Type B pancreatic cell (in vitro differentiated cells): ENCODE results near the gene NRP1. TPM values are rescaled to one million over a fixed set of nuclear protein-coding genes. Genes with fewer than 3 reads are reported as not detected.

Source experiments
- DNase-seq: peaks from one replicate; pipeline ENCODE4 v3.0.0; 2021; ENCODE audit warnings: mixed read lengths; ENCODE audit not compliant: unreplicated experiment; ENCODE audit errors: extremely low spot score
- H3K27ac Mint-ChIP-seq: 2 replicates; pipeline ENCODE4 v1.8.0; 2021; ENCODE audit warnings: mild to moderate bottlenecking, mixed read lengths
- H3K27me3 Mint-ChIP-seq: 2 replicates; pipeline ENCODE4 v1.8.0; 2021; ENCODE audit warnings: mixed read lengths
- H3K36me3 Mint-ChIP-seq: 2 replicates; pipeline ENCODE4 v1.8.0; 2021; ENCODE audit warnings: mixed read lengths
- H3K4me1 Mint-ChIP-seq: one replicate; pipeline ENCODE4 v1.8.0; 2021; ENCODE audit warnings: mixed read lengths; ENCODE audit not compliant: unreplicated experiment
- H3K4me3 Mint-ChIP-seq: 2 replicates; pipeline ENCODE4 v1.8.0; 2021; ENCODE audit warnings: mild to moderate bottlenecking, mixed read lengths
- H3K9me3 Mint-ChIP-seq: 2 replicates; pipeline ENCODE4 v1.8.0; 2021; ENCODE audit warnings: mixed read lengths
- total RNA-seq: library from RNA; stranded (reverse); gene quantifications from 2 replicates; pipeline ENCODE4 v1.2.1, GENCODE V29; 2021; ENCODE audit warnings: low replicate concordance
- TF ChIP-seq, protein P1 (sequence below): fragments of 200-600 bp; sonication (generic); conservative IDR thresholded peaks from 2 replicates; pipeline ENCODE4 v1.5.0; 2021; ENCODE audit warnings: antibody characterized with exemption, mild to moderate bottlenecking

The NRP1 gene
- total RNA-seq, 1 donor from 2014 or later = 70.7 TPM

DNA sequence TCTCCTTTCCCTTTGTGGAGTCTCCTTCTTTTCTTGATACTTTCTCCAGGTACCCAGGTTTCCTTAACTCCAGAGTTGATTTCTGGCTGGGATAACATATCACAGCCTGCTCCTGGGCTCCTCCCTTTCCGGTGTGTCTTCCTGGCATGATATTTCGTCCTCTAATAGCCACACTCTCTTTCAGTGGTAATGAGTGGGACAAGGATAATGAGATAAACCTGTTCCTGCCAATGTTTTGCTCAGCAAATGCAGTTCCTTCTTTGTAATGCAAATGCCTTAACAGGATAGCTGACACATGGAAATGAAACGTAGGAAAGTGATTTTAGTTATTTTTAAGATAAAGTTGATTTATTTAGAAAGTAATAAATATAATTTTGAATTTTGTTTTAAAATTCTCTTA, 168.6 kb downstream of the NRP1 start:
- DNase-seq = no peak
- no peaks in the 10 kb centered on the region for H3K9me3 Mint-ChIP-seq
- no peaks in the 10 kb centered on the region for H3K36me3 Mint-ChIP-seq
- H3K4me1 Mint-ChIP-seq = peaks cover 22% of the 10 kb centered on the region
- peaks cover 3% of the 10 kb centered on the region for H3K27me3 Mint-ChIP-seq
- no peak overlapping the region for H3K27ac Mint-ChIP-seq
- H3K4me3 Mint-ChIP-seq = no peak overlapping the region
- TF ChIP-seq, protein P1, sequence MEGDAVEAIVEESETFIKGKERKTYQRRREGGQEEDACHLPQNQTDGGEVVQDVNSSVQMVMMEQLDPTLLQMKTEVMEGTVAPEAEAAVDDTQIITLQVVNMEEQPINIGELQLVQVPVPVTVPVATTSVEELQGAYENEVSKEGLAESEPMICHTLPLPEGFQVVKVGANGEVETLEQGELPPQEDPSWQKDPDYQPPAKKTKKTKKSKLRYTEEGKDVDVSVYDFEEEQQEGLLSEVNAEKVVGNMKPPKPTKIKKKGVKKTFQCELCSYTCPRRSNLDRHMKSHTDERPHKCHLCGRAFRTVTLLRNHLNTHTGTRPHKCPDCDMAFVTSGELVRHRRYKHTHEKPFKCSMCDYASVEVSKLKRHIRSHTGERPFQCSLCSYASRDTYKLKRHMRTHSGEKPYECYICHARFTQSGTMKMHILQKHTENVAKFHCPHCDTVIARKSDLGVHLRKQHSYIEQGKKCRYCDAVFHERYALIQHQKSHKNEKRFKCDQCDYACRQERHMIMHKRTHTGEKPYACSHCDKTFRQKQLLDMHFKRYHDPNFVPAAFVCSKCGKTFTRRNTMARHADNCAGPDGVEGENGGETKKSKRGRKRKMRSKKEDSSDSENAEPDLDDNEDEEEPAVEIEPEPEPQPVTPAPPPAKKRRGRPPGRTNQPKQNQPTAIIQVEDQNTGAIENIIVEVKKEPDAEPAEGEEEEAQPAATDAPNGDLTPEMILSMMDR = no peak

DNA sequence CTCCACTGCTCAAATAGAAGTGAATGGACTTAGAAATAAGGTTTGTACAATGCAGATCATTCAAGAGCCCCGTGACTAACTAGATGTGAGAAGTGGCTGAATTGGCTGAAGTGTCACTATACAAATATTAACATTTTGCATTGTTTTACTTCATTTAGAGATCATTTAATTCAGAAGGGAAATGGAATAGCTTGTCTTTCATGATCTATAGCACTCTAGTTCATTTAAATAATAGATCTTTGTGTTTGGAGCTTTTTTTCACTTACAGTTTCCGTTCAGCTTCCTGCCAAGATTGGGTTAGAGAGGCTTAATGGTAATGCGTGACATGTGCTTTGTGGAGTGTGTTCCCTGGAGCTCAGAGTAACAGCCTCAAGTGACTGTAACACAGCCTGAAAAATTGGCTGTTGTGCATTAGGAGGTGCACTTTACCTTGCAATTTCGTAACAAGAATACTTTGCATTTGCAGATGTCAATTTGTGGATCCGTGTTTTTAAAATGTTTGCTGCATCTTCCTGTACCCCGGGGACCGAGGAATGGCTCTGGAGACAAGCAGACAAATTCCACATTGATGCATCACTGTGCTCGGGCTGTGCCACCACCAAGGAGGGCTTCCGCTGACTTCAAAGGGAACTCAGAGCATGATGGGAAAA, 170.3 kb downstream of the NRP1 start:
- TF ChIP-seq, protein P1 = no peak
- no peak for DNase-seq
- Mint-ChIP-seq H3K4me3 (no peak overlapping the region), H3K27ac (no peak overlapping the region), H3K4me1 (peaks cover 22% of the 10 kb centered on the region), H3K36me3 (no peaks in the 10 kb centered on the region), H3K27me3 (peaks cover 3% of the 10 kb centered on the region), H3K9me3 (no peaks in the 10 kb centered on the region)

DNA sequence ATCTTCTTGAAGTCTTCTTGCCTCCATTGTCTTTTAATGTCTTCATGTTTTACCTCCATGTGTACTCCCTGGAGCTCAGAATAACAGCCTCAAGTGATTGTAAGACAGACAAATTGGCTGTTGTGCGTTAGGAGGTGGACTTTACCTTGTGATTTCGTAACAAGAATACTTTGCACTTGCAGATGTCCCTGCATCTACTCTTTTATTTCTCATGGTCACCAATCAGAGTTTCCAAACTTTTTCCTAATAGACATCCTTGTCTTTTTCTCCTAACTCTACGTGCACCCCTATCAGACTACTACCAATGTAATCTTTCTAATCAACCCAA, 172.3 kb downstream of the NRP1 start:
- H3K27ac Mint-ChIP-seq = no peak overlapping the region
- no peaks in the 10 kb centered on the region for H3K9me3 Mint-ChIP-seq
- peaks cover 3% of the 10 kb centered on the region for H3K27me3 Mint-ChIP-seq
- peaks cover 17% of the 10 kb centered on the region for H3K4me1 Mint-ChIP-seq
- H3K4me3 Mint-ChIP-seq = no peak overlapping the region
- H3K36me3 Mint-ChIP-seq = no peaks in the 10 kb centered on the region
- TF ChIP-seq, protein P1 = no peak
- DNase-seq = no peak

DNA sequence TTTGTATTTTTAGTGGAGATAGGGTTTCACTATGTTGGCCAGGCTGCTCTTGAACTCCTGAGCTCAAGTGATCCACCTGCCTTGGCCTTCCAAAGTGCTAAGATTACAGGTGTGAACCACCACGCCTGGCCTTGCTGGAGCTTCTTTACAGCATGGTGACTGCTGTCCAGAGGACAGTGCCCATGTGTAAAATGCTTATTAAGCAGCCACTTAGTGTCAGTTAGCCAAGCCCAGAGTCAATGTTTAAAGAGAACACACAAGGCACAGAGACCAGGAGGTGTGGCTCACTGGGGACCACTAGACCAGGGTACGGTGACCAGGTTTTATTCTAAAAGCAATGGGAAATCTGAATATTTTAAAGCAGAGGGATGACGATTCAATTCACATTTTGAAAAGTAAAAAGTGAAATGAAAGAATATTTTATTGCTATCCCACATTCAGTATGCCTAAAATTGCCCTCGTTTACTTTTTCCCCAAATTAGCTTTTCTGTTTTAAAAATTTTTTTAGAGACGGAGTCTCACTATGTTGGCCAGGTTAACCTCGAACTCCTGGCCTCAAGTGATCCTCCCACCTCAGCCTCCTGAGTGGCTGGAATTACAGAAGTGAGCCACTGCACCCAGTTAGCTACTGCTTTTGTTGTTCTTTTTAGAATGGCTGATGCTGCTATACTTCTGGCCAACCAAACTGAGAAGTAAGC, 172.8 kb downstream of the NRP1 start:
- H3K4me1 Mint-ChIP-seq = peaks cover 17% of the 10 kb centered on the region
- peaks cover 3% of the 10 kb centered on the region for H3K27me3 Mint-ChIP-seq
- no peak overlapping the region for H3K4me3 Mint-ChIP-seq
- H3K9me3 Mint-ChIP-seq = no peaks in the 10 kb centered on the region
- H3K36me3 Mint-ChIP-seq = no peaks in the 10 kb centered on the region
- no peak overlapping the region for H3K27ac Mint-ChIP-seq
- no peak for DNase-seq
- TF ChIP-seq, protein P1 = no peak

DNA sequence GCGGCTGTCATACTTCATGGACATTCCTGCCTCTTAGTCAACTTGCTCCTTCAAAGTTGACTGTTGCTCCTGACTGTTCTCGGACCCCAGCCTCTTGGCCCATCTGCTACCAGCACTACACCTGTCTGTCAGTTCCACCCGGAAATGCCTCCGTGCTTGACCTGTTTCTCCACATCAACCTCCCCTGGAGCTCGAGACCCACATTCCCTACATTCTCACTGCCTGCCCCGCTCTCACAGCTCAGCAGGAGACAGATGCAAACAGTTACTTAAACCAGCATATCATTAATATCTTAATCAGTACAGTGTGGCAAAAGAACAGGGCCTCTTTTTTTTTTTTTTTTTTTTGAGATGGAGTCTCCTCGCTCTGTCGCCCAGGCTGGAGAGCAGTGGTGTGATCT, 174.3 kb downstream of the NRP1 start:
- peaks cover 3% of the 10 kb centered on the region for H3K27me3 Mint-ChIP-seq
- H3K4me3 Mint-ChIP-seq = no peak overlapping the region
- peaks cover 4% of the 10 kb centered on the region for H3K9me3 Mint-ChIP-seq
- DNase-seq = no peak
- no peaks in the 10 kb centered on the region for H3K36me3 Mint-ChIP-seq
- H3K4me1 Mint-ChIP-seq = peaks cover 18% of the 10 kb centered on the region
- H3K27ac Mint-ChIP-seq = no peak overlapping the region
- TF ChIP-seq, protein P1 = no peak
